ENCODE data around the gene CTNNBIP1. TPM values are rescaled to one million over a fixed set of nuclear protein-coding genes. Genes with fewer than 3 reads are reported as not detected.

The CTNNBIP1 gene
- polyA plus RNA-seq, 1 of the 3 experiments (the other 2 are of a cell fraction), result 57.6 TPM

- TF ChIP-seq ELF1 (IDR thresholded peaks at IDR 0.05) (no peak), GATA2 (CRISPR knock-in tag; IDR thresholded peaks at IDR 0.05) (no peak)
- WGBS (ENCODE audit: low lambda C conversion rate), result 92% methylated on average over 2 of the region's 2 CpGs
- ChIA-PET CTCF (interaction anchor here (1.2 to 1.3 kb wide), 2 partner anchors 13 to 49 kb away, joined by 3 read pairs; no protein-coding TSS in a partner anchor), POLR2A (no interaction called here)
- no peaks in the 10 kb centered on the region for H3K36me3 ChIP-seq (replicated peaks in 1 of 2; ENCODE audit: control insufficient read depth in 1 of 2, insufficient read depth in 2 of 2, low read length in 1 of 2)
- no peak overlapping the region for H3K27ac ChIP-seq (ENCODE audit: low read depth in 2 of 2, low read length in 1 of 2)
- H3K79me2 ChIP-seq (ENCODE audit: insufficient read depth), result no peaks in the 10 kb centered on the region
- H3K4me1 ChIP-seq (ENCODE audit: control insufficient read depth in 1 of 2, insufficient read depth in 2 of 2, low read depth in 1 of 2, low read length in 1 of 2), result peaks cover under 1% of the 10 kb centered on the region in 2 experiments; a peak in 1 of 4 replicates
- no peaks in the 10 kb centered on the region for H4K20me1 ChIP-seq (ENCODE audit: insufficient read depth)
- no peak for DNase-seq
- peaks cover 4% of the 10 kb centered on the region for H3F3A ChIP-seq (replicated peaks; ENCODE audit: insufficient read depth)
- H3K4me2 ChIP-seq, result no peak overlapping the region
- H3K27me3 ChIP-seq (ENCODE audit: insufficient read depth), result no peaks in the 10 kb centered on the region
- no peaks in the 10 kb centered on the region for H3K9me2 ChIP-seq
- H2AFZ ChIP-seq (ENCODE audit: low read depth), result no peak overlapping the region
- no peak overlapping the region for H3K4me3 ChIP-seq (ENCODE audit: low read depth in 2 of 2, low read length in 1 of 2)
- no peaks in the 10 kb centered on the region for H3K9me3 ChIP-seq
- H3K9ac ChIP-seq, result no peak overlapping the region
These were observed 6.4 kb upstream of the CTNNBIP1 start for GRCh38 chr1:9916452-9916851.

GRCh38 chr1:9914610-9914937, 4.5 kb upstream of the CTNNBIP1 start:
- WGBS (ENCODE audit: low lambda C conversion rate), result 62% methylated on average over 2 of the region's 2 CpGs
- H4K20me1 ChIP-seq (ENCODE audit: insufficient read depth), result no peaks in the 10 kb centered on the region
- H3K4me2 ChIP-seq, result no peak overlapping the region
- peaks cover 2 to 4% of the 10 kb centered on the region in 2 experiments; a peak in 2 of 4 replicates for H3K4me1 ChIP-seq (ENCODE audit: control insufficient read depth in 1 of 2, insufficient read depth in 2 of 2, low read depth in 1 of 2, low read length in 1 of 2)
- peaks cover 12% of the 10 kb centered on the region for H3F3A ChIP-seq (replicated peaks; ENCODE audit: insufficient read depth)
- no peak overlapping the region for H3K27ac ChIP-seq (ENCODE audit: low read depth in 2 of 2, low read length in 1 of 2)
- POLR2A ChIA-PET, result no interaction called here
- H3K4me3 ChIP-seq (ENCODE audit: low read depth in 2 of 2, low read length in 1 of 2), result no peak overlapping the region
- H3K9me3 ChIP-seq, result no peaks in the 10 kb centered on the region
- no peak for DNase-seq
- H2AFZ ChIP-seq (ENCODE audit: low read depth), result no peak overlapping the region
- no peak for TF ChIP-seq CHD2 (IDR thresholded peaks at IDR 0.05; ENCODE audit: low read length, partially characterized antibody)
- TF ChIP-seq IRF3 (IDR thresholded peaks at IDR 0.05; ENCODE audit: low read depth, low read length), result no peak
- no peak for TF ChIP-seq YY1 (IDR thresholded peaks at IDR 0.05; ENCODE audit: low read depth)
- TF ChIP-seq ELF1 (IDR thresholded peaks at IDR 0.05), result no peak
- TF ChIP-seq, protein P1, sequence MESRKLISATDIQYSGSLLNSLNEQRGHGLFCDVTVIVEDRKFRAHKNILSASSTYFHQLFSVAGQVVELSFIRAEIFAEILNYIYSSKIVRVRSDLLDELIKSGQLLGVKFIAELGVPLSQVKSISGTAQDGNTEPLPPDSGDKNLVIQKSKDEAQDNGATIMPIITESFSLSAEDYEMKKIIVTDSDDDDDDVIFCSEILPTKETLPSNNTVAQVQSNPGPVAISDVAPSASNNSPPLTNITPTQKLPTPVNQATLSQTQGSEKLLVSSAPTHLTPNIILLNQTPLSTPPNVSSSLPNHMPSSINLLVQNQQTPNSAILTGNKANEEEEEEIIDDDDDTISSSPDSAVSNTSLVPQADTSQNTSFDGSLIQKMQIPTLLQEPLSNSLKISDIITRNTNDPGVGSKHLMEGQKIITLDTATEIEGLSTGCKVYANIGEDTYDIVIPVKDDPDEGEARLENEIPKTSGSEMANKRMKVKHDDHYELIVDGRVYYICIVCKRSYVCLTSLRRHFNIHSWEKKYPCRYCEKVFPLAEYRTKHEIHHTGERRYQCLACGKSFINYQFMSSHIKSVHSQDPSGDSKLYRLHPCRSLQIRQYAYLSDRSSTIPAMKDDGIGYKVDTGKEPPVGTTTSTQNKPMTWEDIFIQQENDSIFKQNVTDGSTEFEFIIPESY (IDR thresholded peaks at IDR 0.05; ENCODE audit: borderline replicate concordance, low read depth), result no peak
- no peak for TF ChIP-seq SMC3 (IDR thresholded peaks at IDR 0.05; ENCODE audit: low read depth, low read length)
- TF ChIP-seq, protein P2, sequence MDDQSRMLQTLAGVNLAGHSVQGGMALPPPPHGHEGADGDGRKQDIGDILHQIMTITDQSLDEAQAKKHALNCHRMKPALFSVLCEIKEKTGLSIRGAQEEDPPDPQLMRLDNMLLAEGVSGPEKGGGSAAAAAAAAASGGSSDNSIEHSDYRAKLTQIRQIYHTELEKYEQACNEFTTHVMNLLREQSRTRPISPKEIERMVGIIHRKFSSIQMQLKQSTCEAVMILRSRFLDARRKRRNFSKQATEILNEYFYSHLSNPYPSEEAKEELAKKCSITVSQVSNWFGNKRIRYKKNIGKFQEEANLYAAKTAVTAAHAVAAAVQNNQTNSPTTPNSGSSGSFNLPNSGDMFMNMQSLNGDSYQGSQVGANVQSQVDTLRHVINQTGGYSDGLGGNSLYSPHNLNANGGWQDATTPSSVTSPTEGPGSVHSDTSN (IDR thresholded peaks at IDR 0.05), result no peak
- TF ChIP-seq SIN3A (IDR thresholded peaks at IDR 0.05; ENCODE audit: borderline replicate concordance, low read depth, low read length), result no peak
- no peak for TF ChIP-seq POLR2AphosphoS5 (IDR thresholded peaks at IDR 0.05; ENCODE audit: low read depth, low read length)
- TF ChIP-seq TEAD4 (IDR thresholded peaks at IDR 0.05; ENCODE audit: borderline replicate concordance, insufficient read depth), result no peak
- TF ChIP-seq TAF1 (IDR thresholded peaks at IDR 0.05; ENCODE audit: borderline replicate concordance, low read depth, low read length), result no peak
- TF ChIP-seq NFIC (IDR thresholded peaks at IDR 0.05; ENCODE audit: borderline replicate concordance), result no peak
- TF ChIP-seq JUND (IDR thresholded peaks at IDR 0.05), result no peak
- TF ChIP-seq USF1 (IDR thresholded peaks at IDR 0.05; ENCODE audit: borderline replicate concordance, low read depth), result no peak
- TF ChIP-seq TCF12 (IDR thresholded peaks at IDR 0.05), result no peak
- TF ChIP-seq RAD21 (IDR thresholded peaks at IDR 0.05; ENCODE audit: low read length), result no peak
- TF ChIP-seq MXI1 (IDR thresholded peaks at IDR 0.05; ENCODE audit: low read depth, low read length), result no peak
- TF ChIP-seq FOSL2 (IDR thresholded peaks at IDR 0.05; ENCODE audit: borderline replicate concordance, low read depth), result no peak
- no peak for TF ChIP-seq RFX5 (IDR thresholded peaks at IDR 0.05; ENCODE audit: low read length)
- TF ChIP-seq, protein P3, sequence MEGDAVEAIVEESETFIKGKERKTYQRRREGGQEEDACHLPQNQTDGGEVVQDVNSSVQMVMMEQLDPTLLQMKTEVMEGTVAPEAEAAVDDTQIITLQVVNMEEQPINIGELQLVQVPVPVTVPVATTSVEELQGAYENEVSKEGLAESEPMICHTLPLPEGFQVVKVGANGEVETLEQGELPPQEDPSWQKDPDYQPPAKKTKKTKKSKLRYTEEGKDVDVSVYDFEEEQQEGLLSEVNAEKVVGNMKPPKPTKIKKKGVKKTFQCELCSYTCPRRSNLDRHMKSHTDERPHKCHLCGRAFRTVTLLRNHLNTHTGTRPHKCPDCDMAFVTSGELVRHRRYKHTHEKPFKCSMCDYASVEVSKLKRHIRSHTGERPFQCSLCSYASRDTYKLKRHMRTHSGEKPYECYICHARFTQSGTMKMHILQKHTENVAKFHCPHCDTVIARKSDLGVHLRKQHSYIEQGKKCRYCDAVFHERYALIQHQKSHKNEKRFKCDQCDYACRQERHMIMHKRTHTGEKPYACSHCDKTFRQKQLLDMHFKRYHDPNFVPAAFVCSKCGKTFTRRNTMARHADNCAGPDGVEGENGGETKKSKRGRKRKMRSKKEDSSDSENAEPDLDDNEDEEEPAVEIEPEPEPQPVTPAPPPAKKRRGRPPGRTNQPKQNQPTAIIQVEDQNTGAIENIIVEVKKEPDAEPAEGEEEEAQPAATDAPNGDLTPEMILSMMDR (IDR thresholded peaks at IDR 0.05), result no peak; the same call in 1 of the 2 replicates
- H3K79me2 ChIP-seq (ENCODE audit: insufficient read depth), result peaks cover 1% of the 10 kb centered on the region; the same call in 1 of the 2 replicates
- no peak overlapping the region for H3K9ac ChIP-seq
- no peaks in the 10 kb centered on the region for H3K27me3 ChIP-seq (ENCODE audit: insufficient read depth)
- H3K36me3 ChIP-seq (replicated peaks in 1 of 2; ENCODE audit: control insufficient read depth in 1 of 2, insufficient read depth in 2 of 2, low read length in 1 of 2), result no peaks in the 10 kb centered on the region
- H3K9me2 ChIP-seq, result no peaks in the 10 kb centered on the region
- CTCF ChIA-PET, result interaction anchor here (1.0 to 2.7 kb wide), 3 partner anchors 8 to 47 kb away, joined by 4 to 14 read pairs (median 4); no protein-coding TSS in a partner anchor

All from SK-N-SH (cell line).